Measurements from ENCODE around the gene CD48. TPM values are rescaled to one million over a fixed set of nuclear protein-coding genes. Genes with fewer than 3 reads are reported as not detected.

CD48 gene
- total RNA-seq, 4 donors from 2014 or later: 1.1 to 14.6 (median 2.6) TPM

GRCh38 chr1:160755911-160756848 is 44.6 kb upstream of the CD48 start:
- TF ChIP-seq EP300 (IDR thresholded peaks at IDR 0.05): no peak
- Histone ChIP-seq H3K4me3 (no peak overlapping the region), H3K4me1 (no peaks in the 10 kb centered on the region), H3K27ac (replicated peaks in 1 of 4) (no peak overlapping the region), H3K27me3 (peaks cover 0 to 6% (median 0%) of the 10 kb centered on the region in 4 donors), H3K9me3 (no peaks in the 10 kb centered on the region), H3K36me3 (no peaks in the 10 kb centered on the region)
- intact Hi-C loops (cut with DNase I): no loop called here
- WGBS: 66% methylated on average over 5 of the region's 5 CpGs
- DNase-seq (ENCODE audit: extremely low spot score): no peak

GRCh38 chr1:160755461-160755860 is 43.8 kb upstream of the CD48 start:
- intact Hi-C loops (cut with DNase I): no loop called here
- no peaks in the 10 kb centered on the region for H3K9me3 ChIP-seq
- no peaks in the 10 kb centered on the region for H3K36me3 ChIP-seq
- TF ChIP-seq EP300 (IDR thresholded peaks at IDR 0.05) (no peak), POLR2AphosphoS5 (IDR thresholded peaks at IDR 0.05) (no peak), CTCF (IDR thresholded peaks at IDR 0.05) (no peak), POLR2A (IDR thresholded peaks at IDR 0.05; ENCODE audit: low read depth) (no peak)
- H3K4me1 ChIP-seq: no peaks in the 10 kb centered on the region
- no peak overlapping the region for H3K27ac ChIP-seq (replicated peaks in 1 of 4)
- H3K4me3 ChIP-seq: no peak overlapping the region
- 83% methylated on average over 2 of the region's 2 CpGs for WGBS
- H3K27me3 ChIP-seq: peaks cover 0 to 13% (median 0%) of the 10 kb centered on the region in 4 donors
- no peak for DNase-seq (ENCODE audit: extremely low spot score)

GRCh38 chr1:160753594-160753993 is 42.0 kb upstream of the CD48 start:
- Histone ChIP-seq H3K9me3 (no peaks in the 10 kb centered on the region), H3K4me1 (no peaks in the 10 kb centered on the region), H3K36me3 (no peaks in the 10 kb centered on the region), H3K27me3 (peaks cover 0 to 23% (median 0%) of the 10 kb centered on the region in 4 donors), H3K27ac (replicated peaks in 1 of 4) (no peak overlapping the region), H3K4me3 (no peak overlapping the region)
- TF ChIP-seq EP300 (IDR thresholded peaks at IDR 0.05): no peak
- no peak for TF ChIP-seq POLR2AphosphoS5 (IDR thresholded peaks at IDR 0.05)
- TF ChIP-seq POLR2A (IDR thresholded peaks at IDR 0.05; ENCODE audit: low read depth): no peak
- TF ChIP-seq CTCF (IDR thresholded peaks at IDR 0.05): no peak
- intact Hi-C loops (cut with DNase I): no loop called here
- no peak for DNase-seq (ENCODE audit: extremely low spot score)

- H3K4me1 ChIP-seq: no peaks in the 10 kb centered on the region
- no peak overlapping the region for H3K27ac ChIP-seq (replicated peaks in 1 of 4)
- H3K36me3 ChIP-seq: no peaks in the 10 kb centered on the region
- peaks cover 0 to 23% (median 0%) of the 10 kb centered on the region in 4 donors for H3K27me3 ChIP-seq
- no peak for DNase-seq (ENCODE audit: extremely low spot score)
- no peaks in the 10 kb centered on the region for H3K9me3 ChIP-seq
- H3K4me3 ChIP-seq: no peak overlapping the region
- intact Hi-C loops (cut with DNase I): no loop called here
- WGBS: 56% methylated on average over 5 of the region's 5 CpGs
- TF ChIP-seq POLR2AphosphoS5 (IDR thresholded peaks at IDR 0.05): no peak
- no peak for TF ChIP-seq EP300 (IDR thresholded peaks at IDR 0.05)
- TF ChIP-seq POLR2A (IDR thresholded peaks at IDR 0.05; ENCODE audit: low read depth): no peak
- TF ChIP-seq CTCF (IDR thresholded peaks at IDR 0.05): no peak
Measured at GRCh38 chr1:160752924-160753323, 41.3 kb upstream of the CD48 start.

- TF ChIP-seq POLR2AphosphoS5 (IDR thresholded peaks at IDR 0.05) (no peak), EP300 (IDR thresholded peaks at IDR 0.05) (no peak), CTCF (IDR thresholded peaks at IDR 0.05) (no peak), POLR2A (IDR thresholded peaks at IDR 0.05; ENCODE audit: low read depth) (no peak)
- WGBS: 78% methylated on average over 3 of the region's 3 CpGs
- Histone ChIP-seq H3K9me3 (no peaks in the 10 kb centered on the region), H3K27ac (replicated peaks in 1 of 4) (no peak overlapping the region), H3K4me3 (no peak overlapping the region), H3K4me1 (no peaks in the 10 kb centered on the region), H3K27me3 (peaks cover 0 to 23% (median 0%) of the 10 kb centered on the region in 4 donors), H3K36me3 (no peaks in the 10 kb centered on the region)
- intact Hi-C loops (cut with DNase I): no loop called here
- no peak for DNase-seq (ENCODE audit: extremely low spot score)
Measured at GRCh38 chr1:160752406-160752805, 40.8 kb upstream of the CD48 start.
